ENCODE results near the gene ADGRB2.

The ADGRB2 gene

GRCh38 chr1:31774495-31774894, 10.4 kb upstream of the ADGRB2 start:
- TF ChIP-seq, protein P1, sequence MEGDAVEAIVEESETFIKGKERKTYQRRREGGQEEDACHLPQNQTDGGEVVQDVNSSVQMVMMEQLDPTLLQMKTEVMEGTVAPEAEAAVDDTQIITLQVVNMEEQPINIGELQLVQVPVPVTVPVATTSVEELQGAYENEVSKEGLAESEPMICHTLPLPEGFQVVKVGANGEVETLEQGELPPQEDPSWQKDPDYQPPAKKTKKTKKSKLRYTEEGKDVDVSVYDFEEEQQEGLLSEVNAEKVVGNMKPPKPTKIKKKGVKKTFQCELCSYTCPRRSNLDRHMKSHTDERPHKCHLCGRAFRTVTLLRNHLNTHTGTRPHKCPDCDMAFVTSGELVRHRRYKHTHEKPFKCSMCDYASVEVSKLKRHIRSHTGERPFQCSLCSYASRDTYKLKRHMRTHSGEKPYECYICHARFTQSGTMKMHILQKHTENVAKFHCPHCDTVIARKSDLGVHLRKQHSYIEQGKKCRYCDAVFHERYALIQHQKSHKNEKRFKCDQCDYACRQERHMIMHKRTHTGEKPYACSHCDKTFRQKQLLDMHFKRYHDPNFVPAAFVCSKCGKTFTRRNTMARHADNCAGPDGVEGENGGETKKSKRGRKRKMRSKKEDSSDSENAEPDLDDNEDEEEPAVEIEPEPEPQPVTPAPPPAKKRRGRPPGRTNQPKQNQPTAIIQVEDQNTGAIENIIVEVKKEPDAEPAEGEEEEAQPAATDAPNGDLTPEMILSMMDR (IDR thresholded peaks at IDR 0.05) = no peak
- Histone ChIP-seq H3K4me3 (no peak overlapping the region), H3K27me3 (peaks cover 7 to 82% of the 10 kb centered on the region in 2 donors), H3K27ac (no peak overlapping the region), H3K4me1 (peaks cover 0 to 26% (median 14%) of the 10 kb centered on the region in 4 donors), H3K36me3 (no peaks in the 10 kb centered on the region), H3K9me3 (no peaks in the 10 kb centered on the region)
- DNase-seq = no peak
- intact Hi-C loops (cut with DNase I; ENCODE audit: low total_unique reads) = no loop called here

- no peak overlapping the region for H3K4me3 ChIP-seq
- peaks cover 0 to 27% (median 14%) of the 10 kb centered on the region in 4 donors for H3K4me1 ChIP-seq
- intact Hi-C loops (cut with DNase I; ENCODE audit: low total_unique reads) = no loop called here
- H3K36me3 ChIP-seq = no peaks in the 10 kb centered on the region
- DNase-seq = no peak
- peaks cover 7 to 82% of the 10 kb centered on the region in 2 donors for H3K27me3 ChIP-seq
- no peak overlapping the region for H3K27ac ChIP-seq
- TF ChIP-seq, protein P1 (IDR thresholded peaks at IDR 0.05) = no peak
- no peaks in the 10 kb centered on the region for H3K9me3 ChIP-seq
These were observed 9.7 kb upstream of the ADGRB2 start for GRCh38 chr1:31773861-31774260.

DNA sequence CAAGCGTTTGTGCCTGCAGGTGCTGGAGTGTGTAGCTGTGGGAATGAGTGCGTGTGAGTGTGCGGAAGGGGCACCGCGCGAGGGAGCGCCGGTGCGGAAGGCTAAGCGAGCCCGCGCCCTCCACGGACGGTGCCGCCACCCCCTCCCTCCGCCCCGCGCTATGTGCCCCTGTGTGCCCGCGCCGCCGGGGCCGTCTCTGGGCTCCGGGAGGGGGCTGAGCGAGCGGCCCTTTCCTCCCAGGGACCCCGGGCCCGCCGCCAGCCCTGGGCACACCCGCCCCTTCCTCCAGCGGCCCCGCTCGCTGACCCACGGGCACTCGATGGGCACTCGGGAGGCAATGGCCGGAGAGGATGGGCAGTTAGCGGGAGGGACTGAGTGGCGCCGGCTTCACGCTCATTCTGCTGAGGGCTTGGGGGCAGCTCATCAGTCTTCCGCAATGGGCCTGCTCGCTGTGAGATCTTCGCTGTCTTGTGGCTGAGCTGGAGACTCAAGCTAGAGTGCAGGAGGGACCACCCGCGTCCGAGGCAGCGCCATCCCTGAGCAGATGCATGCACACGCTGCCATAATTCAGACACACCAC, 8.6 kb upstream of the ADGRB2 start:
- TF ChIP-seq, protein P1 (IDR thresholded peaks at IDR 0.05) = no peak
- intact Hi-C loops (cut with DNase I; ENCODE audit: low total_unique reads) = no loop called here
- Histone ChIP-seq H3K27ac (no peak overlapping the region), H3K4me1 (peaks cover 0 to 27% (median 14%) of the 10 kb centered on the region in 4 donors), H3K9me3 (no peaks in the 10 kb centered on the region), H3K27me3 (peaks cover 7 to 72% of the 10 kb centered on the region in 2 donors), H3K4me3 (peak overlapping the region in 1 of 2 donors; percentile 23), H3K36me3 (no peaks in the 10 kb centered on the region)
- no peak for DNase-seq

DNA sequence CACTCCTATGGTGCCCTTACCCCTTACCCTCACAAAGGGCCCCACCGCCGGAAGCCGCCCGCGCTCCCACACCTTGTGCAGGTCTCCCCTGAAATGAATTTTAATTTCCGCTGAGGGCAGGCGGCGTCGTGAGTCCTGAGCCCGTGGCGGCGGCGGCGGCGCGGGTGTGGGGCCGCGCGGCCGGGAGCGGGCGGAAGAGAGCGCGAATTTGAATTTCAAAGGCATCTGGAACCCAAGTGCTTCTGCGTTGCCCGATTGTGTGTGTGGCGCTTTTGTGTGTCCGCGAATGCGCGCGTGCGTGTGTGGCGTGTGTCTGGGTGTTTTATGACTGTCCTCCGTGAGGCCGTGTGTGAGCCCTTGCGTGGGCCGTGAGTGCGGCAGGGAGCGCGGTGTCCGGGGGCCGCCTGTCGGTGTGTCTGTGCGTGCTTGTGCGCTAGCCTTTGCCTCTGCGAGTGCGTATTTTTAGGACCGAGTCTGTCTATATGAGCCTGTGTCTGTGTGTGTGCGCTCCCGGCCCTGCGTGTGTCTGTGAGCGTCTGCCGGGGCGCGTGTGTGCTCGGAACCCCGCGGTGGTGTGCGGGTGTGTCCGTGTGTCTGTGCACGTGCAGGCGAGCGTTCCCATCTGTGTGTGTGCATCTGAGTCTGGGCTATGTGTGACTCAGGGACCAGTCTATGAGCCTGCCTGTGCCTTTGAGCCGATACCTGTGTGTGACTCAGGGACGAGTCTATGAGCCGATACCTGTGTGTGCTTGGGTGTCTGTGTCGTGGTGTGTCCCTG, 7.9 kb upstream of the ADGRB2 start:
- peaks cover 7 to 67% of the 10 kb centered on the region in 2 donors for H3K27me3 ChIP-seq
- intact Hi-C loops (cut with DNase I; ENCODE audit: low total_unique reads) = no loop called here
- no peaks in the 10 kb centered on the region for H3K9me3 ChIP-seq
- no peak overlapping the region for H3K27ac ChIP-seq
- H3K4me1 ChIP-seq = peaks cover 0 to 27% (median 14%) of the 10 kb centered on the region in 4 donors
- TF ChIP-seq, protein P1 (IDR thresholded peaks at IDR 0.05) = no peak
- no peak for DNase-seq
- no peaks in the 10 kb centered on the region for H3K36me3 ChIP-seq
- H3K4me3 ChIP-seq = peak overlapping the region in 1 of 2 donors; percentile 23

DNA sequence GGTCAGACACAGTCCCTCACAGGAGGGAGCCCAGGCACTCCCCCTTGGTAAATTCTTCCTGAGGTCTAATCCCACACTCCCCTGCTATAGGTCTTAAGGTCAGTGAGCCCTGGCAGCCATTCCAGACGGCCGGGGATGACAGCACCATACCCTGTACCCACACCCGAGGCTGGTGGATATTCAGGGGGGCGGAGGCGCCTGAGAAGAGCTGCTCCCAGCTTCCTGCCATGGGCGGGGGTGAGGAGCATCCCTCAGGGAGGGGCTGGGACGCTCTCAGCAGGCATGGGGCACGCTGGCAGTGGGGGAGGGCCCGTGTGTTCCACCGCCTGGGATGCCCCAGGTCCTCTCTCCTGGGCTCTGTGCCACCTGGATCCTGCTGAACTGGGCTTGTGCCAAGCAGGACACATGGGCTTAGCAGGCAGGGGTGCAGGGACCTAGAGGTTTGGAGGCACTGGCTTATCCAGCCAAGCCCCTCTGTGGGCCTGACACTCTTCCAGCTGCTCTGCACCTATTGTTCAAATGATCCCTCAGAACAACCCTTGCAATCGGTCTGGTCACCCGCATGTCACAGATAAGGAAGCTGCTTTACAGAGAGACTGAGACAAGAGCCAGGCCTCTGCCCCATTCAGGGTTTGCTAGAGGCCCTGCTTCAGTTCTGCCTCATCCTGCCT, 5.7 kb upstream of the ADGRB2 start:
- Histone ChIP-seq H3K4me1 (peaks cover 0 to 30% (median 15%) of the 10 kb centered on the region in 4 donors), H3K9me3 (no peaks in the 10 kb centered on the region), H3K4me3 (no peak overlapping the region), H3K27me3 (peaks cover 7 to 47% of the 10 kb centered on the region in 2 donors), H3K36me3 (no peaks in the 10 kb centered on the region), H3K27ac (no peak overlapping the region)
- TF ChIP-seq, protein P1 (IDR thresholded peaks at IDR 0.05) = no peak
- no peak for DNase-seq
- intact Hi-C loops (cut with DNase I; ENCODE audit: low total_unique reads) = loop anchor here (10.0 kb wide), 1 partner anchor 195 kb away; no protein-coding TSS in a partner anchor

Data from tibial artery (tissue), 4 donors.